ENCODE results near the gene DSCAML1.

Gene DSCAML1

DNA sequence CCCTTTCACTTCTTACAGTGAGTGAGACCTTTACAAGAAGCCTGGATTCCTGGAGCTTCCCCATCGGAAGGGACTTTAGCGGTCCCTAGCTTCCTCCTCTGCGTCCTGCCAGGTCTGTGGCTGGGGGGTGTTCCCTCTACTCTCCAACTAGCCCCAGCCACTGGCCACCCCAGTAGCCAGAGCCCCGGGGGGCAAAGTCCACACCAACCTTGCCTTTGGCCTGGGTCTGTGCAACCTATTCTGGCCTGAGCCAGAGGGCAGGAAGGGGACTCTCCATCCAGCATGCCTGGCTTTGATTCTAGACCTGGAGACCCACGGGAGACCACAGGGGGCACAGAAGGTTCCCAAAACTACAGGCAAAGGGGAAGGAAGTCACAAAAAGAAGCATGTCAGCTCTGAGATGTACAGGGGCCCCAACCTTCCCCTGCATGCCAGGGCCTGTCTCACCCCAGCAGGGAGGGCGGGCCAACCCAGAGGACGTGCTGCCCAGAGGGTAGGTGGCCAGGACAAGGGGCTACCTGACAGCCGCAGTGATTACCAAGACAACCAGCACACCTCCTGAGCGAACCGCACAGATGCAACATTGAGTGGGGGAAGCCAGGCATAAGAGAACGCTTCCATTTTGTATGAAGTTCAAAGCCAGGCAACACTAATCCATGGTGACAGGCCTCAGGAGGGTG lies 52.4 kb downstream of the DSCAML1 start:
- Histone ChIP-seq H3K4me3 (no peak overlapping the region), H3K27me3 (ENCODE audit: low read depth) (peaks cover 2% of the 10 kb centered on the region; the same call in 1 of the 2 replicates), H3K9me3 (no peaks in the 10 kb centered on the region; the same call in 1 of the 2 replicates), H3K36me3 (replicated peaks) (no peaks in the 10 kb centered on the region), H3K4me1 (no peaks in the 10 kb centered on the region)
- DNase-seq (ENCODE audit: low spot score in 2 of 2): no peak
- in situ Hi-C loops (cut with MboI; ENCODE audit: low sequenced_read_pairs): no loop called here

DNA sequence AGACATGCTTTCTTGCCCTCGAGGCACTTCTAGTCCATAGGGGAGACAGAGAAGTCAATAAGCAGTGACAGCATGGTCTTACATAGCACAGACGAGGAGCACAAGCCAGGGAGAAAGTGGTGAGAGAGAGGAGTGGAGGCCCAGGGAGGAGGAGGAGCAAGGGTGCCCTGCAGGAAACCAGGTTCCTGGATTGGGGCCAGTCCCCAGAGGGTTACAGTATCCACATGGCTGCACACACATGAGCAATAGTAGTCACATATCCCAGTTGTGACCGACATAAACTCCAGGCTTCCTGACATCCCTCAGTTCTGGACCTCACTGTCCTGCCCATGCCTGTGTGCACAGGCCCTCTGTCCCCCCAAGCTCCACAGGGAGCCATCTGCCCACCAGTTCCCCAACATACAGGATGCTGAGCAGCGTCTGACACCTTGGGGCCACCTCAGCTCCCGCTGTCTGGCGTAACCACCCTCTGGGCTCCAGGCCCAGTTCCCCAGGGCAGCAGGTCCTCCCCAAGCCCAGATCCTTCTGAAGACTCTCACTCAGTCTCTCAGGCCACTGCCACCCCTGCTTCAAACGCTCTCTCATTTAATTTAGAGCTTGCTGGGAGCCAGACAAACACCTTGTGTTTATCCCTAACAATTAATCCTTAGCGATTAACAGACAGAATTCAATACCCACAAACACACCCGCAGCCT lies 53.7 kb downstream of the DSCAML1 start:
- H3K4me1 ChIP-seq: no peaks in the 10 kb centered on the region
- no peak for DNase-seq (ENCODE audit: low spot score in 2 of 2)
- no peaks in the 10 kb centered on the region for H3K36me3 ChIP-seq (replicated peaks)
- in situ Hi-C loops (cut with MboI; ENCODE audit: low sequenced_read_pairs): no loop called here
- no peak overlapping the region for H3K4me3 ChIP-seq
- no peaks in the 10 kb centered on the region; the same call in 1 of the 2 replicates for H3K9me3 ChIP-seq
- peaks cover 2% of the 10 kb centered on the region; the same call in 1 of the 2 replicates for H3K27me3 ChIP-seq (ENCODE audit: low read depth)

DNA sequence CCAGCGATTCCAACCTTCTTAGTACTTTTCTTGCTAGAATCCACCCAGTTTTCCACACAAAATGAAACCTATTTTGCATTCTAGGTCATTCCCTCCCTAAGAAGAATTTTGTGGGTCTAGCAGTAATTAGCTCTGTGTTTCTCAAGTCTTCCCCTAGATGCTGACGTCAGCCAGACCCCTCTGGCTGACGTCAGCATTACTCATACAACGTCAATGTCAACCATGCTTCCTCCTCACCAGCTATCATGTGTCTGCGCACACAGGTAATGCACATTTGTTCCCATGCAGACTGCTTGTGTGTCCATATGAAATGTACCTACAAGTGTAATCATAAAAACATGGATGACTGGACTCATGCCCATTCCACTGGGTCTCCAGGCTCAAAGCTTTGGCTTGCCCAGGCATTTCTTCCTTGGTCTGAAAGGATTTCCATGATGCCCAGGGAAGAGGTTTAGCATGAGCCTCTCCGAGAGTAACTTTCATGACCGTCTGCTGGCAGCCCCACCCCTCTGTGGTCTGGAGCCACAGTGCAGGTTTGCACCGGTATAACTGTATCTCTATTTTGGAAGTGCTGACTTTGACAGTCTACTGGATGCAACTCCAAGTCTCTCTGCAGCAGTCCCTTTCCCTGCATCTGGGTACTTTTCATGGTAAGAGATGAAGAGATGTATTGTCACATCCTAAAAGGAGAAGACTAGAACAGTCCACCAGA lies 58.6 kb downstream of the DSCAML1 start:
- Histone ChIP-seq H3K36me3 (replicated peaks) (no peaks in the 10 kb centered on the region), H3K9me3 (no peaks in the 10 kb centered on the region; the same call in 1 of the 2 replicates), H3K4me3 (no peak overlapping the region), H3K4me1 (no peaks in the 10 kb centered on the region), H3K27me3 (ENCODE audit: low read depth) (peaks cover 3% of the 10 kb centered on the region; the same call in 1 of the 2 replicates)
- in situ Hi-C loops (cut with MboI; ENCODE audit: low sequenced_read_pairs): no loop called here
- no peak for DNase-seq (ENCODE audit: low spot score in 2 of 2)

DNA sequence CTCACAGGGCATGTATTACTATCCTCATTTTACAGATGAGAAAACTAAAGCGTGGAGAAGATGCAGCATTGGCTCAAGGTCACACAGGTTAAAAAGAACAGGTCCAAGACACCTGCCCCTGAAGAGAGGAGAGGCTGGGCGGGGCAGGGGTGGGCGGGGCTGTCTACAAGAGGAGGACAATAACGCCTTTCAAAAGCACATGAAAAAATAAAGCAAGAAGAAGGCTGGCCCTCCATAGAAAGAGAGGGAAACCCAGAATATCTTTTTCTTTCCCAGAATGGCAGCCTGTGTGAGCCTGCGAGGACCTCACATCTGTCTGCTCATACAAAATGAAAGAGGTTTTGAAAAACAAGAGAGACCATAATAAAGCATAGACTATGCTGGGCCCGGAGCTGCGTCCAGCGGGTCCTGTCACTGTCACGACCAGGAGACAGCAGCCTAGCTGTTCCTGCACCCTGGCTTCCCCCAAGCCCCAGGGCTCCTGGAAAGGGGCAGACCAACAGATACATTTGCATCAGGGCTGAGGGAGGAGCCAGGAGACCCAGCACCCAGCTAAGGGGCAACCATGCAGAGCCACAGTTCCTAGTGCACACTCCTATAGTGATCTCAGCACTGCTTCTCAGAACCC lies 61.6 kb downstream of the DSCAML1 start:
- DNase-seq (ENCODE audit: low spot score in 2 of 2): no peak
- peaks cover 3% of the 10 kb centered on the region; the same call in 1 of the 2 replicates for H3K27me3 ChIP-seq (ENCODE audit: low read depth)
- H3K9me3 ChIP-seq: no peaks in the 10 kb centered on the region
- no peaks in the 10 kb centered on the region for H3K4me1 ChIP-seq
- no peaks in the 10 kb centered on the region for H3K36me3 ChIP-seq (replicated peaks)
- in situ Hi-C loops (cut with MboI; ENCODE audit: low sequenced_read_pairs): no loop called here
- H3K4me3 ChIP-seq: no peak overlapping the region

DNA sequence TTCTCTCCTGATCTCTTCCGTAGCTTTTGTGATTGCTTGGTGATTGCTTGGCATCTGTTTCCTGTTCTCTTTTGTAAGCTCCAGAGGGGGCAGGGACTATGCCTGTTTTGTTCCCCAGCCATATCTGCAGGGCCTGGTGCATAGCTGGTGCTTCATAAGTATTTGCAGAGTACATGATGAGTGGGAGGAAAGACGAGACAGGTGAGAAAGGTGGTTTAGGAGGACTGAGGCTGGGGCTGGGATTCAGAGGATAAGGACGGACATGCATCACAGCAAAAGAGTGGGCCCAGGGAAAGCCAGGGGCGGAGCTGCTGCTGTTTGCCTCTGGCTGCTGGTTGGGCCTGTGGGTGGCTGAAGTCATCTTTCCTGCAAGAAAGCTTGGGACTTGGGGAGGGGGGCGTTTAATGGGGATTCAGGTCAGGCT lies 62.4 kb downstream of the DSCAML1 start:
- Histone ChIP-seq H3K4me1 (no peaks in the 10 kb centered on the region), H3K4me3 (no peak overlapping the region), H3K9me3 (no peaks in the 10 kb centered on the region), H3K27me3 (ENCODE audit: low read depth) (peaks cover 3% of the 10 kb centered on the region; the same call in 1 of the 2 replicates), H3K36me3 (replicated peaks) (no peaks in the 10 kb centered on the region)
- DNase-seq (ENCODE audit: low spot score in 2 of 2): no peak
- in situ Hi-C loops (cut with MboI; ENCODE audit: low sequenced_read_pairs): no loop called here

DNA sequence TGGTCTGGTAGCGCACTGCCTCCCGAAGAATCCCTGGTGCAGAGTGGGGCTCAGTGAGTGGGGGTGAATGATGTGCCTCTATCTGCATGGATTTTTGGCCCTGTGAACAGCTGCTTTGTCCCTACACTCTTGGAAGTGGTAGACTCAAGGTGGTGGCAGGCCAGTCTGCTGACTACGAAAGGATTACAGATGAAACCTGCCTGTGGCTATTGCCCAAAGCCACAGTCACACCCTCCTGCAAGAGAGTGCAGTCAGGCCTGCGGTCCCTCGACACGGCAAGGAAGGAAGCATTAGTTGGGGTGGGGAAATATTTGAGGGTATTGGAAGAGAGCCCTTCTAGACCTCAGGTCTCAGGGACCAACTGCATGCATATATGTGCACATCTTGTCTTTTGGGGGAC lies 63.7 kb downstream of the DSCAML1 start:
- Histone ChIP-seq H3K36me3 (replicated peaks) (no peaks in the 10 kb centered on the region), H3K27me3 (ENCODE audit: low read depth) (peaks cover 6% of the 10 kb centered on the region; the same call in 1 of the 2 replicates), H3K4me3 (no peak overlapping the region), H3K4me1 (no peaks in the 10 kb centered on the region), H3K9me3 (no peaks in the 10 kb centered on the region)
- in situ Hi-C loops (cut with MboI; ENCODE audit: low sequenced_read_pairs): no loop called here
- DNase-seq (ENCODE audit: low spot score in 2 of 2): no peak

DNA sequence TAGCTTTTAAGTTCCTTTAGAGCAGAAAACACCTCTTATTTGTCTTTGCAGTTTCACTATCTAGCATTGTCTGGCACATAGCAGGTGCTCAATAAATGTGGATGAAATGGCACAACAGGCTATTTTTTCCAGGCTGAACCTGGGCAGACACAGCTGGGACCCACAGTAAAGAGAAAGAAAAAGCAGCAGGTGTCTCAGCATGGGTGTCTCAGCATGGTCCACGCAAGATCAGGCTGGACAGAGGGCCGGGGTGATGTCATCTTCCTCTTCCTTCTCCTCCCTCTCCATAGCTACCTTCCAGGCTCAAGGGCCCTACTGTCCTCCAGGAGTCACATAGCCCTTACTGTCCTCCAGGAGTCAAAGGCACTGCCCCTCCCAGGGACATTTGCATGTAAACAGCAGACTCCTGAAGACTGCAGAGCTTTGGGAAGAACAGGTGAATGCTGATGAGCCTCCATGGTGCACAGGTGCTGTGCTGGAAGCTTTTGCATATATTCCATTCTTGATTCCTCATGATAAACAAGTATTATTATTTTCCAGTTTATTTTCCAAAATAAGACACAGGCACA lies 65.2 kb downstream of the DSCAML1 start:
- Histone ChIP-seq H3K9me3 (no peaks in the 10 kb centered on the region), H3K27me3 (ENCODE audit: low read depth) (peaks cover 6% of the 10 kb centered on the region; the same call in 1 of the 2 replicates), H3K4me1 (no peaks in the 10 kb centered on the region), H3K4me3 (no peak overlapping the region), H3K36me3 (replicated peaks) (no peaks in the 10 kb centered on the region)
- DNase-seq (ENCODE audit: low spot score in 2 of 2): no peak
- in situ Hi-C loops (cut with MboI; ENCODE audit: low sequenced_read_pairs): no loop called here

DNA sequence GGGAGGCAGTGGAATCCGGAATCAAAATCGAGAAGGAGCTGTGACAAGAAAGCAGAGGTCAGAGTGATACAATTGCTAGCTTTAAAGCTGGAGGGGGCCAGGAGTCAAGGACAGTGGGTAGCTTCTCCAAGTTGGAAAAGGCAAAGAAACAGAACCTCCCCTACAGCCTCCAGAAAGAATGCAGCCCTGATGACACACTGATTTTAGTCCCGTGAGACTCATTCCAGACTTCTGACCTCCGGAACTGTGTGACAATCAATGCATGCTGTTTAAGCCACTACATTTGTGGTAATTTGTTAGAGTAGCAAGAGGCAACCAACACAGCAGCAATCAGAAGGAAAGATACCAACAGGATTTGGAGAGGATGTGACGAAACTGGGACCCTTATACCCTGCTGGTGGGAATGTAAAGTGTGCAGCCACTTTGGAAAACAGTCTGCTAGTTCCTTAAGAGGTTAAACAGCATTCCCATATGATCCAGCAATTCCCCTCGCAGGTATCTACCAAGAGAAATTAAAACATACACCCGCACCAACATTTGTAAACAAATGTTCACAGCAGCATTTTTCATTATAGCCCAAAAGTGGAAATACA lies 66.7 kb downstream of the DSCAML1 start:
- no peaks in the 10 kb centered on the region for H3K4me1 ChIP-seq
- peaks cover 6% of the 10 kb centered on the region; the same call in 1 of the 2 replicates for H3K27me3 ChIP-seq (ENCODE audit: low read depth)
- DNase-seq (ENCODE audit: low spot score in 2 of 2): no peak
- no peaks in the 10 kb centered on the region for H3K36me3 ChIP-seq (replicated peaks)
- no peaks in the 10 kb centered on the region for H3K9me3 ChIP-seq
- in situ Hi-C loops (cut with MboI; ENCODE audit: low sequenced_read_pairs): no loop called here
- no peak overlapping the region for H3K4me3 ChIP-seq

DNA sequence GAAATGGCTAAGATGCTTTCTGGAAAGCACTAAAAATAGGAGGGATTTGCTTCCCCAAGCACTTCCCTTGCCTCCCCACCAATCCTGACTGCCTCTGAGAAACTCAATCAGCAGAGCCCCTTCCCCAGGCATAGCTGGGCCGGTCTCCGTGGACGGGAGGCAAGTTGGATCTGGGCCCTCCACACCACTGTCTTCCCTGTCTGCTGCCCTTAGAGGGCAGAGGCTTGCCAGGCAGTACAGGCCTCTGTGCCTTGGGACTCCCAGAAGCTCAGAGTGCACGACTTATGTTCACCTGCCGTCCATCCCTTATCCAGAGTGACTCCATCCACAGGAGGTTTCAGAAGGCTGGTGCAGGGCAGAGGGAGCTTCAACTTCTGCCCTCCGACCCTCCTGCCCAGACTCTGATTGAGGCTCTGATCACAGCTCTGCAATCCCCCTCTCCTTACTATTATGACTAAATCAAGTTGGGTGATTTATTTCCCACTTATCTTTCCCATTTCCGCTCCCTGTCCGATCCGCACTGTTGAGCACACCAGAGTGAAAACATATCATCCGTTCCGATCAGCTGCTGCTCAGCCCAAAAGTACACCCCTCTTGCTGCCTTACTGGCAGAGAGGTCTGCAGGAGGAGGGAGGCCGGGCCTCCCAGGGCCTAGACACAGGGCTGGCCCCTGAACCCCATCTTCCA lies 71.8 kb downstream of the DSCAML1 start:
- no peak overlapping the region for H3K4me3 ChIP-seq
- in situ Hi-C loops (cut with MboI; ENCODE audit: low sequenced_read_pairs): no loop called here
- no peaks in the 10 kb centered on the region for H3K36me3 ChIP-seq (replicated peaks)
- peaks cover 3% of the 10 kb centered on the region for H3K4me1 ChIP-seq
- no peaks in the 10 kb centered on the region; the same call in 1 of the 2 replicates for H3K9me3 ChIP-seq
- DNase-seq (ENCODE audit: low spot score in 2 of 2): no peak
- peaks cover 6% of the 10 kb centered on the region; the same call in 1 of the 2 replicates for H3K27me3 ChIP-seq (ENCODE audit: low read depth)

DNA sequence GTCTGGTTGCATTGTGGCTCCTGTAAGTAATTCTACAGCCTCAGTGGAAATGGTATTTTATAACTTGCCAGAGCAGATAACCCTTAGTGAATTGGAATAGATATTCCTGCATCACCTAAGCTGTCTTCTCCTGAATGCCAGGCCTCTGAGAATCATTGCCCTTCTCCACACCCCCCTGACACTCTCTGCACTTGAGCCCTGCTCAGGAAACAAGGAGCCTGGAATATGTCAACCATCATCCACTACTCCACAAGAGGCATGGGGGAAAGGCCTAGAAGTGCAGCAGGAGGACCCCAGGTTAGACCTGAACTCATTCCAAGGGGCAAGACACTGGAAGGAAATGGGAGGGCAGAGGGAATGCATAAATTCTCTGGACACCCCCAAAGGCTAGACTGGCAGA lies 72.4 kb downstream of the DSCAML1 start:
- in situ Hi-C loops (cut with MboI; ENCODE audit: low sequenced_read_pairs): no loop called here
- peaks cover 6% of the 10 kb centered on the region; the same call in 1 of the 2 replicates for H3K27me3 ChIP-seq (ENCODE audit: low read depth)
- H3K4me1 ChIP-seq: peaks cover 8% of the 10 kb centered on the region
- H3K4me3 ChIP-seq: no peak overlapping the region
- no peaks in the 10 kb centered on the region; the same call in 1 of the 2 replicates for H3K9me3 ChIP-seq
- H3K36me3 ChIP-seq (replicated peaks): no peaks in the 10 kb centered on the region
- no peak for DNase-seq (ENCODE audit: low spot score in 2 of 2)

DNA sequence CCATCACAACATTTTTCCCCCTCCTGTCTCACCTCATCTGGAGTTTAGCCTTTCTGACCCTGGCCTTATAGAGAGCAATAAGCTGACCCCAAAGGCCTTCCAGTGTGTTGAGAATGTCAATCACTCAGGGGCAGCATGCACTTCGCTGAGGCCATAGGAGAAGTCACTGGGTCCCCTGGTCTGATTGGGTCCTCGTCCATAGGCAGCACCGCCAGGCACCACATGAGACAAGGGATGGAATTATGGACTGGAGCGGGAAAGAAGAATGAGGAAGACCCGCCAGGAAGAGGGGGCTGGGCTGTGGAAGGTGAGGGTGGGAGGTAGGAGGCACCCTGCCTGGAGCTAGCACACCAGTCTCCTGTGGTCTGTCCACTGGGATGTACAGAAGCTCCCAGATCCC lies 72.9 kb downstream of the DSCAML1 start:
- Histone ChIP-seq H3K4me3 (no peak overlapping the region), H3K27me3 (ENCODE audit: low read depth) (peaks cover 6% of the 10 kb centered on the region; the same call in 1 of the 2 replicates), H3K4me1 (peaks cover 8% of the 10 kb centered on the region), H3K36me3 (replicated peaks) (no peaks in the 10 kb centered on the region), H3K9me3 (no peaks in the 10 kb centered on the region; the same call in 1 of the 2 replicates)
- no peak for DNase-seq (ENCODE audit: low spot score in 2 of 2)
- in situ Hi-C loops (cut with MboI; ENCODE audit: low sequenced_read_pairs): no loop called here

DNA sequence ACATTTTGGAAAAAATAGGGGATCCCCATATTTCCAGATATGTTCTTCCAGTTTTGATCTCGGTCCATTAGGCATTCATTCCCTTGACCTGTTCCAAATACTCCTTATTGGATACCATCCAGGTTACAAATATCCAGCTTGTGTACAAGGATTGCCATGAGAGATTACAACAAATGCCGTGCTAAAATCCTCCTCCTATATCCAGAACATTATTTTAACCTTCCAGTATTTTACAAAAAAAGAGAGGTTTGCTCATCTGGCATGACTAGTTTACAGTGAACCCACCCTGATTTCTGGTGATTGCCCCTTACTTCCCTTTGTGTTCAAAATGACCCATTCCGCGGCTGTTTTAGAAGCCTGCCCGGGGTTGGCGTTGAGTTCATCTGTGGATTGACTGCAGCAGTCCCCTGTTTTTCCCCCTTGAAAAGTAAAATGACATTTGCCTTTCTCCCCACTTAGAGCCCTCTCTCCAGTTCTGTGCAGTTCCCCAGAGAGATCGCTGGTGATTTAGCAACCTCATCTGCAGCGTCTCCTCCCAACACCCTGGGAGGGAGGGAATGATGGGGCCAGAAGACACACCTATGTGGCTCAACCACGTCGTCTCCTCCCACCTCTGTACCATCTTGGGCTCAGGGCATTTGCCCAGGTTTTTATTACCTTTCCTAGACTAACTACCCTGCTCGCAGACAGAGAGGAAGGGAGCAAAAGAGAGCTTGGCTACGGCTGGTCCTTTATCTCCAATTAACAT lies 73.6 kb downstream of the DSCAML1 start:
- Histone ChIP-seq H3K4me1 (peaks cover 8% of the 10 kb centered on the region), H3K4me3 (no peak overlapping the region), H3K27me3 (ENCODE audit: low read depth) (0 out of 2 replicates have a peak, but pooled peaks cover 2% of the 10 kb centered on the region), H3K36me3 (replicated peaks) (no peaks in the 10 kb centered on the region), H3K9me3 (no peaks in the 10 kb centered on the region; the same call in 1 of the 2 replicates)
- no peak for DNase-seq (ENCODE audit: low spot score in 2 of 2)
- in situ Hi-C loops (cut with MboI; ENCODE audit: low sequenced_read_pairs): no loop called here

Measured in HAP-1 (cell line).